Neural progenitor cell (in vitro differentiated cells): Measurements from ENCODE around the gene SCFD2.

Source experiments
- EZH2 ChIP-seq: fragments of 200-600 bp; sonication (generic); IDR thresholded peaks from 2 replicates; pipeline ENCODE4 v1.6.1; 2017; ENCODE audit warnings: antibody characterized with exemption, mild to moderate bottlenecking, moderate library complexity
- EZH2phosphoT487 ChIP-seq: fragments of 200-600 bp; sonication (generic); IDR thresholded peaks from 2 replicates; pipeline ENCODE4 v1.6.1; 2017; ENCODE audit warnings: antibody characterized with exemption
- TF ChIP-seq, protein P1 (sequence below): fragments of 200-600 bp; sonication (generic); IDR thresholded peaks from 2 replicates; pipeline ENCODE4 v1.5.1; 2017; ENCODE audit warnings: antibody characterized with exemption, mild to moderate bottlenecking

- no peak for TF ChIP-seq EZH2
- TF ChIP-seq, protein P1, sequence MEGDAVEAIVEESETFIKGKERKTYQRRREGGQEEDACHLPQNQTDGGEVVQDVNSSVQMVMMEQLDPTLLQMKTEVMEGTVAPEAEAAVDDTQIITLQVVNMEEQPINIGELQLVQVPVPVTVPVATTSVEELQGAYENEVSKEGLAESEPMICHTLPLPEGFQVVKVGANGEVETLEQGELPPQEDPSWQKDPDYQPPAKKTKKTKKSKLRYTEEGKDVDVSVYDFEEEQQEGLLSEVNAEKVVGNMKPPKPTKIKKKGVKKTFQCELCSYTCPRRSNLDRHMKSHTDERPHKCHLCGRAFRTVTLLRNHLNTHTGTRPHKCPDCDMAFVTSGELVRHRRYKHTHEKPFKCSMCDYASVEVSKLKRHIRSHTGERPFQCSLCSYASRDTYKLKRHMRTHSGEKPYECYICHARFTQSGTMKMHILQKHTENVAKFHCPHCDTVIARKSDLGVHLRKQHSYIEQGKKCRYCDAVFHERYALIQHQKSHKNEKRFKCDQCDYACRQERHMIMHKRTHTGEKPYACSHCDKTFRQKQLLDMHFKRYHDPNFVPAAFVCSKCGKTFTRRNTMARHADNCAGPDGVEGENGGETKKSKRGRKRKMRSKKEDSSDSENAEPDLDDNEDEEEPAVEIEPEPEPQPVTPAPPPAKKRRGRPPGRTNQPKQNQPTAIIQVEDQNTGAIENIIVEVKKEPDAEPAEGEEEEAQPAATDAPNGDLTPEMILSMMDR, result no peak
- TF ChIP-seq EZH2phosphoT487, result no peak
Measured at GRCh38 chr4:53026233-53026632, 339.6 kb downstream of the SCFD2 start.
